GM23338 (cell line): ENCODE data around the gene SRSF8.

Experiments
- CREB1 ChIP-seq: fragments of 250-450 bp; sonication (Bioruptor Pico); IDR thresholded peaks from 2 replicates; pipeline ENCODE4 v1.5.0; 2020; ENCODE audit warnings: low read depth, mild to moderate bottlenecking, moderate library complexity
- EZH2 ChIP-seq: fragments of 200-600 bp; sonication (generic); IDR thresholded peaks from one replicate; pipeline ENCODE4 v1.8.0; 2017; ENCODE audit warnings: antibody characterized with exemption, mild to moderate bottlenecking, low read depth; ENCODE audit not compliant: unreplicated experiment
- EZH2phosphoT487 ChIP-seq: fragments of 200-600 bp; sonication (generic); IDR thresholded peaks from one replicate; pipeline ENCODE4 v1.8.1; 2018; ENCODE audit warnings: antibody characterized with exemption; ENCODE audit not compliant: unreplicated experiment
- JUNB ChIP-seq: IDR thresholded peaks from one replicate; pipeline ENCODE4 v1.6.1; 2016; ENCODE audit warnings: antibody characterized with exemption; ENCODE audit not compliant: unreplicated experiment
- NANOG ChIP-seq: IDR thresholded peaks from 2 replicates; pipeline ENCODE4 v1.6.1; 2016; ENCODE audit warnings: antibody characterized with exemption, borderline replicate concordance
- POLR2AphosphoS5 ChIP-seq: IDR thresholded peaks from 2 replicates; pipeline ENCODE4 v1.6.1; 2016; ENCODE audit warnings: antibody characterized with exemption, low read depth
- ZNF114 ChIP-seq: fragments of 250-450 bp; sonication (Bioruptor Pico); IDR thresholded peaks from 2 replicates; pipeline ENCODE4 v1.5.0; 2020; ENCODE audit warnings: mild to moderate bottlenecking, moderate library complexity
- ZNF331 ChIP-seq: fragments of 250-450 bp; sonication (Bioruptor Pico); IDR thresholded peaks from 2 replicates; pipeline ENCODE4 v1.5.0; 2020; ENCODE audit warnings: low read depth, mild to moderate bottlenecking, moderate library complexity
- TF ChIP-seq, protein P1 (sequence below), 2 experiments: fragments of 200-600 bp in 1 of 2; sonication (generic) in 1 of 2; conservative IDR thresholded peaks; 2 replicates each; pipeline versions ENCODE4 v1.5.1 to v1.6.1; 2016 to 2017; ENCODE audit warnings: antibody characterized with exemption in 2 of 2, low read depth in 2 of 2, mild to moderate bottlenecking in 2 of 2, moderate library complexity in 1 of 2
- TF ChIP-seq, protein P2 (sequence below): IDR thresholded peaks from one replicate; pipeline ENCODE4 v1.6.1; 2018; ENCODE audit warnings: antibody characterized with exemption; ENCODE audit not compliant: unreplicated experiment

DNA sequence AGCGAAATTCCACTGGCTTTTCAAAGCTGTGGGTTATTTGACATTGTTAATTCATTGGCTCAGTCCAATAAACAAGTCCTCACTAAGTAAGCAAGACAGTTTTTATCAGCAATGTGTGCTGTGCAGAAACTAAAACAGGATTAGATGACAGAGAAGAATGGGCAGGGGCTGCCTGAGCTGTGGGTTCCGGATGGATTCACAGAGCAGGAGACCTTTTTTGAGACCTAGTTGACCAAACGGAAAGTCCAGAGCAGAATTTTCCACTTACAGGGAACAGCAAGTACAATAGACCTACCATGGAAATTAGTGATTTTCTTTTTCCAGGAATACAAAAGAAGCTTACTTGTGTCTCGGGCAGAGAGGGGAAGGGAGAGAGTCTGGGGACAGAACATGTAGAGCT, 22.7 kb upstream of the SRSF8 start:
- TF ChIP-seq, protein P1, sequence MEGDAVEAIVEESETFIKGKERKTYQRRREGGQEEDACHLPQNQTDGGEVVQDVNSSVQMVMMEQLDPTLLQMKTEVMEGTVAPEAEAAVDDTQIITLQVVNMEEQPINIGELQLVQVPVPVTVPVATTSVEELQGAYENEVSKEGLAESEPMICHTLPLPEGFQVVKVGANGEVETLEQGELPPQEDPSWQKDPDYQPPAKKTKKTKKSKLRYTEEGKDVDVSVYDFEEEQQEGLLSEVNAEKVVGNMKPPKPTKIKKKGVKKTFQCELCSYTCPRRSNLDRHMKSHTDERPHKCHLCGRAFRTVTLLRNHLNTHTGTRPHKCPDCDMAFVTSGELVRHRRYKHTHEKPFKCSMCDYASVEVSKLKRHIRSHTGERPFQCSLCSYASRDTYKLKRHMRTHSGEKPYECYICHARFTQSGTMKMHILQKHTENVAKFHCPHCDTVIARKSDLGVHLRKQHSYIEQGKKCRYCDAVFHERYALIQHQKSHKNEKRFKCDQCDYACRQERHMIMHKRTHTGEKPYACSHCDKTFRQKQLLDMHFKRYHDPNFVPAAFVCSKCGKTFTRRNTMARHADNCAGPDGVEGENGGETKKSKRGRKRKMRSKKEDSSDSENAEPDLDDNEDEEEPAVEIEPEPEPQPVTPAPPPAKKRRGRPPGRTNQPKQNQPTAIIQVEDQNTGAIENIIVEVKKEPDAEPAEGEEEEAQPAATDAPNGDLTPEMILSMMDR (conservative IDR thresholded peaks at IDR 0.05; ENCODE audit: low read depth in 2 of 2): no peak
- TF ChIP-seq POLR2AphosphoS5: no peak
- no peak for TF ChIP-seq EZH2phosphoT487
- TF ChIP-seq CREB1 (CRISPR knock-in tag): no peak
- no peak for TF ChIP-seq EZH2
- TF ChIP-seq JUNB: no peak
- TF ChIP-seq ZNF114 (CRISPR knock-in tag): no peak
- no peak for TF ChIP-seq NANOG
- TF ChIP-seq, protein P2, sequence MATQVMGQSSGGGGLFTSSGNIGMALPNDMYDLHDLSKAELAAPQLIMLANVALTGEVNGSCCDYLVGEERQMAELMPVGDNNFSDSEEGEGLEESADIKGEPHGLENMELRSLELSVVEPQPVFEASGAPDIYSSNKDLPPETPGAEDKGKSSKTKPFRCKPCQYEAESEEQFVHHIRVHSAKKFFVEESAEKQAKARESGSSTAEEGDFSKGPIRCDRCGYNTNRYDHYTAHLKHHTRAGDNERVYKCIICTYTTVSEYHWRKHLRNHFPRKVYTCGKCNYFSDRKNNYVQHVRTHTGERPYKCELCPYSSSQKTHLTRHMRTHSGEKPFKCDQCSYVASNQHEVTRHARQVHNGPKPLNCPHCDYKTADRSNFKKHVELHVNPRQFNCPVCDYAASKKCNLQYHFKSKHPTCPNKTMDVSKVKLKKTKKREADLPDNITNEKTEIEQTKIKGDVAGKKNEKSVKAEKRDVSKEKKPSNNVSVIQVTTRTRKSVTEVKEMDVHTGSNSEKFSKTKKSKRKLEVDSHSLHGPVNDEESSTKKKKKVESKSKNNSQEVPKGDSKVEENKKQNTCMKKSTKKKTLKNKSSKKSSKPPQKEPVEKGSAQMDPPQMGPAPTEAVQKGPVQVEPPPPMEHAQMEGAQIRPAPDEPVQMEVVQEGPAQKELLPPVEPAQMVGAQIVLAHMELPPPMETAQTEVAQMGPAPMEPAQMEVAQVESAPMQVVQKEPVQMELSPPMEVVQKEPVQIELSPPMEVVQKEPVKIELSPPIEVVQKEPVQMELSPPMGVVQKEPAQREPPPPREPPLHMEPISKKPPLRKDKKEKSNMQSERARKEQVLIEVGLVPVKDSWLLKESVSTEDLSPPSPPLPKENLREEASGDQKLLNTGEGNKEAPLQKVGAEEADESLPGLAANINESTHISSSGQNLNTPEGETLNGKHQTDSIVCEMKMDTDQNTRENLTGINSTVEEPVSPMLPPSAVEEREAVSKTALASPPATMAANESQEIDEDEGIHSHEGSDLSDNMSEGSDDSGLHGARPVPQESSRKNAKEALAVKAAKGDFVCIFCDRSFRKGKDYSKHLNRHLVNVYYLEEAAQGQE: no peak
- TF ChIP-seq ZNF331 (CRISPR knock-in tag): no peak
